ENCODE results near the gene SYT9.

GRCh38 chr11:7245341-7245740 lies 6.4 kb upstream of the SYT9 start:
- no peak for TF ChIP-seq CTCF (IDR thresholded peaks at IDR 0.05)
- TF ChIP-seq EZH2 (IDR thresholded peaks at IDR 0.05; ENCODE audit: borderline replicate concordance, insufficient read depth, low read depth, low read length, poor library complexity, severe bottlenecking), result no peak

Measured in B cell (primary cell).